Hepatocyte (in vitro differentiated cells): Measurements from ENCODE around the gene FHOD3.

ENCODE experiments used
- EZH2 ChIP-seq: fragments of 200-600 bp; sonication (generic); IDR thresholded peaks from 2 replicates; pipeline ENCODE4 v1.6.1; 2016; ENCODE audit warnings: antibody characterized with exemption, mild to moderate bottlenecking, borderline replicate concordance
- EZH2phosphoT487 ChIP-seq: fragments of 200-600 bp; sonication (generic); IDR thresholded peaks from one replicate; pipeline ENCODE4 v1.6.1; 2018; ENCODE audit warnings: antibody characterized with exemption, mild to moderate bottlenecking, low read depth, moderate library complexity; ENCODE audit not compliant: unreplicated experiment, severe bottlenecking
- TF ChIP-seq, protein P1 (sequence below): fragments of 200-600 bp; sonication (generic); IDR thresholded peaks from 2 replicates; pipeline ENCODE4 v1.5.1; 2016; ENCODE audit warnings: antibody characterized with exemption, mild to moderate bottlenecking; ENCODE audit not compliant: poor library complexity

DNA sequence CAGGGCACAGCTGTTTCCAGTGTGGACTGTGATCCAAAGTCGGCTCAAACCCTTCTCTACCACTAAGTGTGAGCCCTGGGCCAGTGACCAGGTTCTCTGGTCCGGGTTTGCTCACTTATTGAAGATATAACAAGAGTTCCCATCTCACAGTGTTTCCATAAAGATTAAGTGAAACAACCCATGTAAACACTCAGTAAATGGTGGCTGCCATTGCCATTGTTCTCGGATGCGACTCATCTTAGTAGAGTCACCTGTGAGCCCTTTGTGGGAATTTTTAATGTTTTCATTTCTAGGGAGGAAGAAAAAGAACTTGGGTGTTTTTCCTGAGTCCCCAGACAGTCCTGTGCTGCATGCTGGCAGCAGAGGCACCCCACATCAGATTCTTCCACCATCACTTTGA, 477.9 kb downstream of the FHOD3 start:
- TF ChIP-seq, protein P1, sequence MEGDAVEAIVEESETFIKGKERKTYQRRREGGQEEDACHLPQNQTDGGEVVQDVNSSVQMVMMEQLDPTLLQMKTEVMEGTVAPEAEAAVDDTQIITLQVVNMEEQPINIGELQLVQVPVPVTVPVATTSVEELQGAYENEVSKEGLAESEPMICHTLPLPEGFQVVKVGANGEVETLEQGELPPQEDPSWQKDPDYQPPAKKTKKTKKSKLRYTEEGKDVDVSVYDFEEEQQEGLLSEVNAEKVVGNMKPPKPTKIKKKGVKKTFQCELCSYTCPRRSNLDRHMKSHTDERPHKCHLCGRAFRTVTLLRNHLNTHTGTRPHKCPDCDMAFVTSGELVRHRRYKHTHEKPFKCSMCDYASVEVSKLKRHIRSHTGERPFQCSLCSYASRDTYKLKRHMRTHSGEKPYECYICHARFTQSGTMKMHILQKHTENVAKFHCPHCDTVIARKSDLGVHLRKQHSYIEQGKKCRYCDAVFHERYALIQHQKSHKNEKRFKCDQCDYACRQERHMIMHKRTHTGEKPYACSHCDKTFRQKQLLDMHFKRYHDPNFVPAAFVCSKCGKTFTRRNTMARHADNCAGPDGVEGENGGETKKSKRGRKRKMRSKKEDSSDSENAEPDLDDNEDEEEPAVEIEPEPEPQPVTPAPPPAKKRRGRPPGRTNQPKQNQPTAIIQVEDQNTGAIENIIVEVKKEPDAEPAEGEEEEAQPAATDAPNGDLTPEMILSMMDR: no peak
- TF ChIP-seq EZH2phosphoT487 (no peak), EZH2 (no peak)
